ENCODE results near the gene AP1S3. TPM values are rescaled to one million over a fixed set of nuclear protein-coding genes. Genes with fewer than 3 reads are reported as not detected.

The AP1S3 gene
- polyA plus RNA-seq, 2 of the 4 experiments (the other 2 are of a cell fraction): 42.9 to 57.0 TPM

- no peak overlapping the region for H3K4me3 ChIP-seq
- no peak overlapping the region for H3K4me2 ChIP-seq
- TF ChIP-seq RAD21 (conservative IDR thresholded peaks at IDR 0.05 in 1 of 2, IDR thresholded peaks at IDR 0.05 in 1 of 2): peak in 1 of 2 experiments; percentile 20; a peak in 1 of 5 replicates
- TF ChIP-seq HOXB13 (CRISPR knock-in tag; IDR thresholded peaks at IDR 0.05; ENCODE audit: low read depth): no peak
- no peak for TF ChIP-seq CTCF (IDR thresholded peaks at IDR 0.05)
- TF ChIP-seq CHD4 (IDR thresholded peaks at IDR 0.05; ENCODE audit: borderline replicate concordance): no peak
- no peak for FAIRE-seq
- no peak overlapping the region for H3K27ac ChIP-seq
- ChIA-PET CTCF (interaction anchor here (1.5 to 2.8 kb wide), 3 partner anchors 10 to 857 kb away, joined by 4 to 9 read pairs (median 5); partner anchors contain the start of gene AP1S3), POLR2A (no interaction called here)
- H3K4me1 ChIP-seq: peaks cover 15% of the 10 kb centered on the region; the same call in 2 of the 3 replicates
- DNase-seq (ENCODE audit: low read depth in 1 of 2, low spot score in 1 of 2): no peak
- no peaks in the 10 kb centered on the region for H3K9me3 ChIP-seq
- peak in 1 of 2 experiments; percentile 45; a peak in 2 of 6 replicates for ATAC-seq
- WGBS (ENCODE audit: missing lambda C conversion rate): 93% methylated on average over 6 of the region's 6 CpGs
Observed at GRCh38 chr2:223828314-223828713, 9.1 kb downstream of the AP1S3 start.

GRCh38 chr2:223826995-223827394, 10.4 kb downstream of the AP1S3 start:
- Histone ChIP-seq H3K4me2 (no peak overlapping the region), H3K4me1 (peaks cover 12% of the 10 kb centered on the region; the same call in 1 of the 3 replicates), H3K9me3 (no peaks in the 10 kb centered on the region), H3K27ac (no peak overlapping the region), H3K4me3 (no peak overlapping the region)
- CTCF ChIA-PET: interaction anchor here (1.1 to 2.8 kb wide), 3 partner anchors 9 to 110 kb away, joined by 3 to 9 read pairs (median 4); partner anchors contain the start of gene AP1S3
- no peak for ATAC-seq
- no peak for DNase-seq (ENCODE audit: low read depth in 1 of 2, low spot score in 1 of 2)
- WGBS (ENCODE audit: missing lambda C conversion rate): 78% methylated on average over 4 of the region's 4 CpGs
- FAIRE-seq: no peak
- POLR2A ChIA-PET: no interaction called here
- TF ChIP-seq FOSB (CRISPR knock-in tag; IDR thresholded peaks at IDR 0.05) (no peak), HOXB5 (CRISPR knock-in tag; IDR thresholded peaks at IDR 0.05) (no peak), EP300 (IDR thresholded peaks at IDR 0.05) (no peak), CEBPB (IDR thresholded peaks at IDR 0.05) (no peak), HMGXB4 (CRISPR knock-in tag; IDR thresholded peaks at IDR 0.05; ENCODE audit: borderline replicate concordance) (no peak), CHD2 (IDR thresholded peaks at IDR 0.05; ENCODE audit: low read length, partially characterized antibody) (no peak), ELK1 (IDR thresholded peaks at IDR 0.05; ENCODE audit: low read depth, low read length) (no peak), SMC3 (IDR thresholded peaks at IDR 0.05) (no peak), BCL3 (IDR thresholded peaks at IDR 0.05) (no peak), PBX3 (IDR thresholded peaks at IDR 0.05) (no peak), NR3C1 (IDR thresholded peaks at IDR 0.05) (no peak), NFE2L2 (conservative IDR thresholded peaks at IDR 0.05; ENCODE audit: low read length) (no peak), MYC (IDR thresholded peaks at IDR 0.05; ENCODE audit: borderline replicate concordance, low read length) (no peak), RFX5 (IDR thresholded peaks at IDR 0.05) (no peak), KDM1A (IDR thresholded peaks at IDR 0.05; ENCODE audit: low read depth) (no peak), EHMT2 (IDR thresholded peaks at IDR 0.05; ENCODE audit: low read depth) (no peak), ZFP36 (IDR thresholded peaks at IDR 0.05; ENCODE audit: borderline replicate concordance, partially characterized antibody) (no peak), CHD4 (IDR thresholded peaks at IDR 0.05; ENCODE audit: borderline replicate concordance) (no peak), ZC3H11A (IDR thresholded peaks at IDR 0.05) (no peak)
